Measurements from ENCODE around the gene PIEZO1.

The PIEZO1 gene

GRCh38 chr16:88816736-88817535 is 31.9 kb upstream of the PIEZO1 start:
- DNase-seq, result no peak

GRCh38 chr16:88815901-88816589 is 31.0 kb upstream of the PIEZO1 start:
- peak; percentile 26 for DNase-seq

GRCh38 chr16:88815227-88815626 is 30.2 kb upstream of the PIEZO1 start:
- DNase-seq, result no peak

- DNase-seq, result no peak
Observed at GRCh38 chr16:88814144-88814502, 29.1 kb upstream of the PIEZO1 start.

- DNase-seq, result no peak
Observed at GRCh38 chr16:88813269-88814143, 28.5 kb upstream of the PIEZO1 start.

- no peak for DNase-seq
Observed at GRCh38 chr16:88812513-88813268, 27.7 kb upstream of the PIEZO1 start.

GRCh38 chr16:88811769-88812512 is 26.9 kb upstream of the PIEZO1 start, which contains the start of gene APRT:
TSS of gene APRT (minus strand) at chr16:88811928. CDS start at chr16:88811899, 29 bp downstream.
- DNase-seq, result peak; percentile 61

GRCh38 chr16:88810912-88811768 is 26.1 kb upstream of the PIEZO1 start:
- peak; percentile 31 for DNase-seq

- DNase-seq, result no peak
Observed at GRCh38 chr16:88810166-88810911, 25.3 kb upstream of the PIEZO1 start.

- no peak for DNase-seq
Observed at GRCh38 chr16:88809676-88810165, 24.7 kb upstream of the PIEZO1 start.

- DNase-seq, result no peak
Observed at GRCh38 chr16:88809068-88809675, 24.2 kb upstream of the PIEZO1 start.

GRCh38 chr16:88807626-88808453 is 22.8 kb upstream of the PIEZO1 start:
- DNase-seq, result no peak

GRCh38 chr16:88807142-88807625 is 22.2 kb upstream of the PIEZO1 start:
- no peak for DNase-seq

- no peak for DNase-seq
Observed at GRCh38 chr16:88806491-88807111, 21.6 kb upstream of the PIEZO1 start.

- no peak for DNase-seq
Observed at GRCh38 chr16:88805887-88806393, 20.9 kb upstream of the PIEZO1 start.

- no peak for DNase-seq
Observed at GRCh38 chr16:88805340-88805715, 20.3 kb upstream of the PIEZO1 start.

- peak; percentile 6 for DNase-seq
Observed at GRCh38 chr16:88804552-88805339, 19.7 kb upstream of the PIEZO1 start.
